A549 (cell line): ENCODE results near the gene PRLR.

ENCODE experiments used
- CHD4 ChIP-seq: fragments of 200-600 bp; sonication (generic); IDR thresholded peaks from 2 replicates; pipeline ENCODE4 v1.6.1; 2016; ENCODE audit warnings: antibody characterized with exemption, mild to moderate bottlenecking, borderline replicate concordance
- CTCF ChIP-seq: fragments of >200 bp; sonication (Bioruptor Twin); formaldehyde crosslinking; IDR thresholded peaks from 3 replicates; pipeline ENCODE4 v1.5.1; 2016
- EP300 ChIP-seq, 2 experiments: fragments of >200 bp; sonication (Bioruptor Twin); formaldehyde crosslinking; IDR thresholded peaks; 2 replicates in 1 of 2; 3 replicates in 1 of 2; pipeline ENCODE4 v1.6.1; 2016 to 2017
- KDM1A ChIP-seq: fragments of 200-600 bp; sonication (generic); IDR thresholded peaks from 2 replicates; pipeline ENCODE4 v1.6.1; 2016; ENCODE audit warnings: low read depth, mild to moderate bottlenecking
- POLR2A ChIP-seq: IDR thresholded peaks from 2 replicates; pipeline ENCODE4 v1.6.1; 2012; ENCODE audit warnings: mild to moderate bottlenecking, low read length
- POLR2AphosphoS2 ChIP-seq: conservative IDR thresholded peaks from 2 replicates; pipeline ENCODE4 v1.6.1; 2012; ENCODE audit warnings: low read length, improper control_type of control experiment, inconsistent platforms
- TFCP2L1 ChIP-seq: fragments of 250-450 bp; sonication (Bioruptor Pico); IDR thresholded peaks from 2 replicates; pipeline ENCODE4 v1.5.0; 2021; ENCODE audit warnings: mild to moderate bottlenecking

- TF ChIP-seq CHD4 = no peak
- no peak for TF ChIP-seq TFCP2L1 (CRISPR knock-in tag)
- TF ChIP-seq POLR2A = no peak
- TF ChIP-seq POLR2AphosphoS2 = no peak
- no peak for TF ChIP-seq CTCF
- TF ChIP-seq KDM1A = no peak
- TF ChIP-seq EP300 (IDR thresholded peaks at IDR 0.05) = no peak
Measured at GRCh38 chr5:35223787-35224395, 6.4 kb downstream of the PRLR start.
